Central memory CD4-positive, alpha-beta T cell (primary cell): ENCODE measurements around the gene IFT172.
A peak's percentile ranks its signal among the peaks of the same experiment; 100 is the strongest.

Source experiments
- DNase-seq: peaks from one replicate; pipeline ENCODE4 v3.0.0; 2022

IFT172 gene

DNA sequence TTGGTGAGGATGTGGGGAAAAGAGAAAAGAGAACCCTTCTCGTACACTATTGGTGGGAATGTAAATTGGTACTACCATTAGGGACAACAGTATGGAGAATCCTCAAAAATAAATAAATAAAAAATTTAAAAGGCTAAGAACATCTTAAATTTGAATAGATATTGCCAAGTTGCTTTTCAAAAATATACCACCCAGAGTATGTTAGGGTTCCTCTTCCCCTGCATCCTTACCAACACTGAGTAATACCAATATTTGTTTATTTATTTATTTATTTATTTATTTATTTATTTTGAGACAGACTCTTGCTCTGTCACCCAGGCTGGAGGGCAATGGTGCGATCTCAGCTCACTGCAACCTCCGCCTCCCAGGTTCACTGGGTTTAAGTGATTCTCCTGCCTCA is 66.6 kb downstream of the IFT172 start:
- DNase-seq, result no peak

DNA sequence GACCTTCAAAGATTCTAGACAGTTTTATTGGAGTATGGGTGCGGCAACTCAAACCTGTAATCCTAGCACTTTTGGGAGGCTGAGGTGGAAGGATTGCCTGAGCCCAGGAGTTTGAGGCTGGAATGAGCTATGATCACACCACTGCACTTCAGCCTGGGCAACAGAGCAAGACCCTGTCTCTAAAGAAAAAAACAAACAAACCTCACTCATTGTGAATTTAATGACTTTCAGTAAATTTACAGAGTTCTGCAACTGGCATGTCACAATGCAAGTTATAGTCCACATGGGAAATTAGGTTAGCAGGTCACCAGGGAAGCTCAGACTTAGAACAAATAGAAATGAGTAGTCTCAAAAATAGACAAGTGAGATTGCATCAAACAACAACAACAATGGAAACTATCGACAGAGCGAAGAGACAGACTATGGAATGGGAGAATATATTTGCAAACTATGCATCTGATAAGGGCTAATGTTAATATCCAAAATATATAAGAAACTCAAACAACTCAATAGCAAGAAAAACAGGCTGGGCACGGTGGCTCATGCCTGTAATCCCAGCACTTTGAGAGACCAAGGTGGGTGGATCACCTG is 67.8 kb downstream of the IFT172 start:
- no peak for DNase-seq

DNA sequence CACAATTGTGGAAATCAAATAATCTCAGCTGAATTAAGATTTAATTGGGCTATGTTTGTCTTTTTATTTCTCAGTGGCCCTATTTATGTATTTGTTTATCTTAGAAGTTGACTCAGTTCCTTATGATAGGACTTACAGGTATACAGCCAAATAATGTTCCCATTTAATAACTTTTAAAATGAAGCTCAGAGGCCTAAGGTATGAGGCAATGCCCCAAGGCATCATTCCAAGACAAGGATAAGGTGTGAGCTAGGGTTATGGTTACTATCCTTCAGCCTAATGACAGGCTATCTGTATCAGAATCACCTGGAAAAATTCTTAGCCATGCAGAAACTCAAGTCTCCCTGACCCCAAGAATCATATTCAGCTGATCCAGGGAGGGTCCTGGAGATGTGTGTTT is 68.5 kb downstream of the IFT172 start:
- DNase-seq, result no peak

DNA sequence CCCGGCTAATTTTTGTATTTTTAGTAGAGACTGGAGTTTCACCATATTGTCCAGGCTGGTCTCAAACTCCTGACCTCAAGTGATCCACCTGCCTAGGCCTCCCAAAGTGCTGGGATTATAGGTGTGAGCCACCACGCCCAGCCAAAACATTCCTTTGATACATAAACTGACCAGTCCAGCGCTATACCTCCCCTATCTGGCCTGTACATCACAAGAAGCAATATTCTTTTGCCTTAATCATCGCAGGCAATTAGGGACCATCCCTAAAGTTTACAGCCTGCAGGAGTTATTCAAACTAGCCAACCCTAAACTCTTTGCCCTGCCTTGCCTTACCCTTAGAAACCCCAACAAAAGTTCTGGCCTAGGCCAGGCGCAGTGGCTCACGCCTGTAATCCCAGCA is 73.4 kb downstream of the IFT172 start:
- DNase-seq, result no peak

DNA sequence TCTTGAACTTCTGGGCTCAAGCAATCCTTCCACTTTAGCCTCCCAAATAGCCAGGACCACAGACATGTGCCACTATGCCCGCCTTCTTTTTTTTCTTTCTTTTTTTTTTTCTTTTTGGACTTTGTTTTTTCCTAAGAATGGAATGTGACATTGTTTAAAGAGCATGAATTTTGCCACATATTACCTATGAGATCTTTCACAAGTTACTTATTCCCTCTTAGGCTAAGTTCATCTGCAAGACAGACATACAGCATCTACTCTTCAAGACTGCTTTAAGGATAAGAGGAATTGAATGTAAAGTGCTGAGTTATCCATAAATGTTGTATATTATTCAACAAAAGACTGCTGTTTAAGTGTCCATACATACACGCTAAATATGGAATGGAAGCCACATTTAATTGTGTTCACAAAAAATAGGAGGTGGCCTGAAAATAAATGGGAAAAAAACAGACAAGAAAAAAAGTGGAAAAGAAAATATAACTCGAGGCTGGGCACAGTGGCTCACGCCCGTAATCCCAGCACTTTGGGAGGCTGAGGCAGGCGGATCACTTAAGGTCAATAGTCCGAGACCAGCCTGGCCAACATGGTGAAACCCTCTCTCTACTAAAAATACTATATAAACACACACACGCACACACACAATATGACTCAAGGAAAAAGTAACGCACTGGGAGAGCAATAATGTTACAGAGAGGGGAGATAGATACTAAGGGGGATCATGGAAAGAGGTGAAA is 77.0 kb downstream of the IFT172 start:
- no peak for DNase-seq

DNA sequence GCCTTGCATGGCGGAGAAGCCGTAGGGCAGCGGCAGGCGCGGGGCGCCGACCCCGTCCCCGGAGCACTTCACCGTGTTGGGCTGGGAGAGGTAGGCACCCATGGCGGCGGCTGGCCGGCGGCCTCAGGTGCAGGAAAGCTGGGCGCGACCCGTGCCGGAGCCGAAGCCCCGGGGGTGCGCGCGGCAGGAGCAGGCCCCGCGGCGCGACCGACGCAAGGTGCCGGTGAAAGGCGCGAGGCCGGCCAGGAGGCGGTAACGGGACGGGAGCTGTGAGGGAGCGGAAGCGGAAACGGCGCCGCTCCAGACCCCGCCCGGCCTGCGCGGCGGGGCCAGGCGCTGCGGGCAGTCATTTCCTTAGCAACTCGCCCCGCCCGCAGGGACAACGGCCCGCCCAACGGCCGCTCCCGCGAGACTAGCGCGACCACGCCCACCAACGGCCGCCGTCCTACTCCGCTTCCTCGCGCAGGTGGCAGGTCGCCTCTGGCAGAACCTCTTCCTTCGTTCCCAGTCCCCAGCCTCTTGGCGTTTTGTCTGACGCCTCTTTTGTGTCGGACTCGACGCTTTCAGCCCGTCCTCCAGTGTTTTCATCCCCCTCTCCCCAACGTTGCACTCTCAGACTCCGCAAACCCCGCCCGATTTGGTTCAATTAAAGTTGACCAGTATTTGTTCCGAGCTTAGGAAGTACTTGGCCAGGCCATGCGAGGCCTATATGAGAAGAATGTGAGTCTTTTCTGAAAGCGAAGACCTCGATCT is 80.0 kb downstream of the IFT172 start, which contains the start of gene PPM1G:
Gene PPM1G (minus strand): TSS at position 271 of the 753 bp plus-strand sequence. CDS start 169 bp downstream, at position 102.
- peak; percentile 93 for DNase-seq

DNA sequence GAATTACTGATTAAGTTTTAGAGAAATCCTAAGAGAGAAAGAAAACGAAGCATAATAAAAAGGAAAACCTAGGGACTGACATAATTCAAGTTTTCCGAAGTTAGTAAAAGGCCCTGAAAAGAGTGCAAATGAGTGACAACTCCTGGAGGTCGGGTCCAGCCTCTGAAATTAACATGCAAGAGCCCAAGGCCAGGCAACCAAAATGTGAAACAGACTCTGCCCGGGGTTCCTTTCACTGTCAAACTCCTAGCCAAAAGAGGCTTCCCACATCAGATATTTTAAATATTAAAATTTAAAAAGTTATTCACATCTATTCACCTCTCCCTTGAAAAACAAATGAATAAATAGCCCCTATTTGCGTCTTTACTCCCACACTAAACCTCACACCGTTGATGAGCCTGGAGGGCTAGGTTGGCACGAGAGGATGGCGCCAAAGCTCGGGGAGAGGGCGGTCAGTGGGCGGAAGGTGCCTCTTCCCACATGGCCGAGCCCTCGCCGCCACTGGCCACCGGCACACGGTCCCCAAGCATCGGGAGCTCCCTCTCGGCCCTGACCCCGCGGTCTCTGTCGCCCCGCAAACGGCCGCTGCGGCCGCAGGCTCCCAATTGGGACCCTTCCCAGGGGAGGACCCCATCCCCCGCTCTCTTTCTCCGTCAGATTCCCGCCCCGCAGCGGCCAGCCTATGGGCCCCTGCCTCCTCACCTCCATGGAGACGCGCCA is 80.8 kb downstream of the IFT172 start:
- no peak for DNase-seq

DNA sequence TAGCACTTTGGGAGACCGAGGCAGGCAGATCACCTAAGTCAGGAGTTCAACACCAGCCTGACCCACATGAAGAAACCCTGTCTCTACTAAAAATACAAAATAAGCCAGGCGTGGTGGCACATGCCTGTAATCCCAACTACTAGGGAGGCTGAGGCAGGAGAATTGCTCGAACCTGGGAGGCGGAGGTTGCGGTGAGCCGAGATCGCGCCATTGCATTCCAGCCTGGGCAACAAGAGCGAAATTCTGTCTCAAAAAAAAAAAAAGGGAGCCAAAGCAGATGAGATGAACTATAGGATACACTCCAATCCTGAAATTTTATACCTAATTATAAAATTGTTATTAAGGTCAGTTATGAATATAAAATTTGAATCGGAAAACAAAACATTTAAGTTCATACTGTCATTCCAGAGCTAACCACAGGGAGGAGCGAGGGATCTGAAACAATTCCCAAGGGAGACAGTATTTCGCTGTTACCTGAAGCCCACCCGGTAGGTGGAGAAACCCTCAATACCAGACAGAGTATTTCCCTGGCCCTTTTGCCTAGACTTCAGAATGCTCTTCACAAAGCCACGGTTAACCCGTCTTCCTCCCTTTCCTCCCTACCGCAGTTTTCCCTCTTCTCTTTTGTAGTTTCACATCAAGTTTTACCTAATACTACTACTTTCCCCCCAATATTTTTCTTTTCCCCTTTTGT is 81.6 kb downstream of the IFT172 start:
- no peak for DNase-seq

DNA sequence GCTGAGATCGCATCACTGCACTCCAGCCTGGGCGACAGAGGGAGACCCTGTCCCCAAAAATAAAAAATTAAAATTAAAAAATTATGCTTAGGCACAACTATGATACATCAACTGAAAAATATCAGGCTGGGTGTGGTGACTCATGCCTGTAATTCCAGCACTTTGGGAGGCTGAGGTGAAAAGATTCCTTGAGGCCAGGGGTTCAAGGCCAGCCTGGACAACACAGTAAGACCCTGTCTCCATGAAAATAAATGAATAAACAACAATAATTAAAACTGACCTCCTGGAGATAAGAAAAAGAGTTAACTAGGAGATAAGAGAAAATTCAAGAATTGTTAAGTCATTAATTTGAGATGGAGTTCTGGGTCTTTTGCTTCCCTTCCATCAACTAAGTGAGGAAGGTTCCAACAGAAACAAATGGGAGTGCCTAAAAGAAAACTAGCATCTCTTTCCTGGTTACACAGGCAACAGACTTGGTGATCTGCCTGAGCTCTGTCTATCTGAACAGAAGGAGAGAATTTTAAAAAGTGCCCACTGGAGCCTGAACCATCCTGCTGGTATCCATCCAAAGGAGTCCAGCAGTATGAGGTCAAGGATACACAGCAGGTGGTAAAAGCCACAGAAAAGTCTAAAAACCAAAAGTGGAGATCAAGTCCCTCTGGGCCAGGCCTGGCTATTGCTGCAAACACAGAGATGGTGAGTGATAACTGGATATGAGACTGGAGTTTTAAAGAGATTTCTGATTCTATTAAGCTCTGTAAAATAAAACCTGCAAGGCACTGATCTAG is 89.0 kb downstream of the IFT172 start:
- DNase-seq, result no peak

DNA sequence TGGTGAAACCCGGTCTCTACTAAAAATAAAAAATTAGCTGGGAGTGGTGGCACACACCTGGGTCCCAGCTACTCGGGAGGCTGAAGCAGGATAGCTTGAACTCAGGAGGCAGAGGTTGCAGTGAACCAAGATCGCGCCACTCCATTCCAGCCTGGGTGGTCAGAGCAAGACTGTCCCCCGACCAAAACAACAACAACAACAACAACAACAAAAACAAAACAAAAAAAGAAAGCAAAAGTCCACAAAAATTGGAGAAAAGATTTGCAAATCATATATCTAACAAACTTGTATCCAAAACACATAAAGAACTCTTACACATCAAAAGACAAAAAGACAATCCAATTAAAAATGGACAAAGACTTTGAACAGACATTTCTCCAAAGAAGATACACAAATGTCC is 90.6 kb downstream of the IFT172 start:
- DNase-seq, result no peak
